Ecto neural progenitor cell (in vitro differentiated cells): ENCODE measurements around the gene SYNPO2.

Source experiments
- DNase-seq: peaks from one replicate; pipeline ENCODE4 v3.0.0-alpha.2; 2018; ENCODE audit warnings: low spot score

Gene SYNPO2

DNA sequence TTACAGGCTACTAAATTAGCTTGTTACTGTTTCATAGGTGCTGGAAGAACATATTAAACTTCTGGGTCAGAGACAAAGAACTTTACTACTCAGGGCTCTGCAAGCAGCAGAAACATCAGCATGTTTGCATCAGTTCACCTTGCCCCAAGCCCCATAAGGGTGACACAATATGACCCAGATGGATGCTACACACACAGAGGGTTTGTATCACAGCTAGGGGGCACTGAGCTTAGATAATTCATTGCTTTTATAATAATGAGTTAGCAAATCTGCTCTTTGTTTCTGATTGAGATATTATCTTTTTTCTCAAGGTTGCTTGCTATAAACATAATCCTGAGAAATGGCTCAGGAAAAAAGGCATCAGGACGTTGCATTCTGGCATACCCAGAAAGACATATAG lies 4.8 kb upstream of the SYNPO2 start:
- DNase-seq: no peak

DNA sequence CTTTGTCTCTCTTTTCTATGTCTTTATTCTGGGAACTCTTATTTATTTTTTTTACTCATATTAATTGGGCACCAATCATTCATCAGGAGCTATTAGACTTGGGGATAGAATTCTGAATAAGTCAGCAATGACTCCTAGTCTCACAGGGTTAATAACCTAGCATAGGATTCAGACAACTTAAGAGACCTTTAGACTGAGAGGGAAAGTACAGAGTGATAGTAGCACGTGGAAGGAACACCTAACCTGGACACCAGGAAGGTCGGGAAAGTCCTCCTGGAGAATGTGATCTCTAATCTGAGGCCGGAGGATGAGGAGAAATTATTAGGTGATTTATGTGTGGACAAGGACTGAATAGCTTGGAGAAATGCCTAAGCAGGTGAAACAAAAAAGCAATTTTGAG lies 3.9 kb upstream of the SYNPO2 start:
- DNase-seq: no peak

DNA sequence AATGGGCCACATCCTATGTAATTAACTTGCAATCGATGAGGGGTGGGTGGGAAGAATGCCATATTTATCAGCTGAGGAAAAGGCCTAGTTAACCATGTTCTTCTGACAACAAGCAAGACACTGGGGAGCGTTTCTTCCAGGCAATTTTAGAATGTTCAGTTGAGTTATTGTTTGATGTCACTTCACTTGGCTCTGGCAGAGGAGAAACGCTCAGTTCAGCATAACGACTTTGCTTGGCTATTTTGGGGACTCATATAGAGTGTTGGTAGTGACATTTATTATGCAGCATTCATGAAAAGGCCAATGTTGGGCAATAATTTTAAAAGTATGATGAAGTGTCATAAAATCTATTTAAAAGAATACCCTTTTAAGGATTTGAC lies 648 bp downstream of the SYNPO2 start:
- no peak for DNase-seq

DNA sequence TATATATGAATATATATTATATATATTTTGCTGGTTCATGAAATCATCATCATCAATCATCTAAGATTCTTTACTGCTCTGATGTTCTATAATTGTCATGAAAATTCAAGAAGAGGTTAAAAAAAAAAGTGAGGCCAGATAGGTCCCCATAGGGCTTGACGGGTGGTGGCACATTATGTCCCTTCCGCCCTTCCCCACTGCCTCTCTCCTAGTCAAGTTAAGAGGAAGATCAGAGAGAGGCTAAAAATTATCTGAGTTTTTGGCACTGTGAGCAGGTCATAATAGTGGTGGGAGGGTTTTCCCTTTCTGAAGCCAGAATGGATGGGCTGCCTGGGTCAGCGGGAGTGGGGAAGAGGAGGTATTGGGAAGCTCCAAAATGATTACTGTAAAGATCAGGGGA lies 5.4 kb downstream of the SYNPO2 start:
- no peak for DNase-seq

DNA sequence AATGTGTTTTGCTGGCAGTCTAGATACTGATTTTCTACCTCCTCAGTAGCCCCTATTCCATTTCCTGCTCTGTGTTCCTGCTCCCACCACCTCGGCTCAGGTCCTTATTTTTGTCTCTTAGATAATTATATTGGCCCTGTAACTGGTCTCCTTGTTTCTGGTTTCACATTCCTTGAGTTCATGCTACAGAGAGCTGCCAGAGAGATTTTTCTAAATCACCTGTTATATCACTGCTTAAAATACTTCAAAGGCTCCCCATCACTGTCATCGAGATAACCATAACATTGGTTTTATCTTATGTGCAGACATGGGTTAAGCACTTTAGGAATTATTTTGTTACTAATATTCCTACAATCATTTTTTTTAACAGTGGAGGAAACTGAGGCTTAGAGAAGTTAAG lies 9.6 kb downstream of the SYNPO2 start:
- no peak for DNase-seq

DNA sequence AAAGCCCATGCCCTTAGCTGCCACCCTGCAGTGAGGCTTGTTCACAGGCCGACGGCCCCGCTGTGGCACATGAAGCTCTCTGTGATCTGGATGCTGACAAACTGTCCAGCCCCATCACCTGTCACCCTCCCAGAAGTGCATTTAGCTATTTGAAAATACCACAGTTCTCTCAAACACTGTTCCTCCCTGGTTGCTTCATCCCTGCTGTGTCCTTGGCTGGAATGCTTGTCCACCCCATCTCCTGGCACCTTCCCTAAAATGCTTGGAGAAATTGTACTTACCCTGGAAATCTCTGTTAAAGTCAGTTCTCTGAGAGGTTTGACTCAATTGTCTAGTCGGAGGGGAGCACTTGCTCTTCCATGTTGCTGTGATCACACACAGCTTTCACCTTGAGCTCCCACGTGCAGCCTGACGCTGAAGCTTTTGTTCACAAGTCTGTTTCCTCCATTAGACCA lies 10.1 kb downstream of the SYNPO2 start:
- DNase-seq: no peak

DNA sequence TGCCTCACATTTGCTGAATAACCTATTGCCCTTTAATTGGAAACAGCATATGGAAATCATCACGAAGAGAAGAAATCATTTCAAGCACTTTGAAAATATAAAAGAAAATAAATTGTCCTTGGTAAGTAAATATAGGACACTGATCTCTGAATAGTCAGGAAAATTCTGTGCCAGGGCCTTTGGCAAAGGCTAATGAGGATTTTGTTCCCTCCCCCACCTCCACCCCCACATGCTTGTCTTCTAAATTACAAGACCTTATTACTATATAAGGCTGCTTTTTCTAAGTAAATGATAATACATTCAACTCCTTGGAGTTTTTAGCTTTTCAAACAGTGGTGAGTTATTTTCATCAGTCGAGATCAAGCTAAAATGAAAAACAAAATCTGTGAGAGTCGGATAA lies 15.8 kb downstream of the SYNPO2 start:
- no peak for DNase-seq

DNA sequence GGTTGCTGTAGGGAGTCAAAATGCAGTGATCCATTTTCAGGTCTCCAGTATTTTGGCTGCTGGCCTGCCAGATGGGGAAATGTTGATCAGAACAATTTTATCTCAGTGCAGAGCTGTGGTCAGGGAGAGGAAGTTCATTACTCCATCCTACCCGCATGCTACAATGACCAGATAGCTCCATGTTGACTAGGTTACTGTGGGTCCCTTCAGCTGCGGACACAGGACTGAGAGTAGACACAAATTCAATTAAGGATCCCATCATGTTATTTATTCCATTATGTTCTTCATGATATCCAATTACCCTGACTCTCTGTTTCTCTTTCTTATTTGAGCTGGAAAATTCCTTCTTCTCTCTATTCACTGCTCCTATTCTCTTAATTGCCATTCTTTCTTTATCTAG lies 16.3 kb downstream of the SYNPO2 start:
- DNase-seq: no peak

DNA sequence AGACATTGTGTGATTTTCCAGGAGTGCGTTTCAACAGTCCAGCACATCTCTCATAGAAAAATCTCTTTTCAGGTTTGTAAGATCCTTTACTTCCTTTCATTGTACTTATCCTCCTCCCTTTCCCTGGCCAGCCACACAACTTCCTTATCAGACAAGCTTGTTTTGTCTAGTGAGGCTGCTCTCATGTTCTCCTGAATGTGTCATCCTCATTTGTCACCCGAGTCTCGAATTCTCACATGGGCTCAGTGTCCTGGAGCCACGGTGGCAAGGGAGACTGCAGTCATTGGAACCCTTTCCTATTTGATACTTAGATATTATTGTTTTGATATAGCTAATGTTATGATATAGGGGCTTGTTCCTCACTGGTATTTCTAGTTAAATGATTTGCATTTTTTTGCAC lies 16.9 kb downstream of the SYNPO2 start:
- no peak for DNase-seq

DNA sequence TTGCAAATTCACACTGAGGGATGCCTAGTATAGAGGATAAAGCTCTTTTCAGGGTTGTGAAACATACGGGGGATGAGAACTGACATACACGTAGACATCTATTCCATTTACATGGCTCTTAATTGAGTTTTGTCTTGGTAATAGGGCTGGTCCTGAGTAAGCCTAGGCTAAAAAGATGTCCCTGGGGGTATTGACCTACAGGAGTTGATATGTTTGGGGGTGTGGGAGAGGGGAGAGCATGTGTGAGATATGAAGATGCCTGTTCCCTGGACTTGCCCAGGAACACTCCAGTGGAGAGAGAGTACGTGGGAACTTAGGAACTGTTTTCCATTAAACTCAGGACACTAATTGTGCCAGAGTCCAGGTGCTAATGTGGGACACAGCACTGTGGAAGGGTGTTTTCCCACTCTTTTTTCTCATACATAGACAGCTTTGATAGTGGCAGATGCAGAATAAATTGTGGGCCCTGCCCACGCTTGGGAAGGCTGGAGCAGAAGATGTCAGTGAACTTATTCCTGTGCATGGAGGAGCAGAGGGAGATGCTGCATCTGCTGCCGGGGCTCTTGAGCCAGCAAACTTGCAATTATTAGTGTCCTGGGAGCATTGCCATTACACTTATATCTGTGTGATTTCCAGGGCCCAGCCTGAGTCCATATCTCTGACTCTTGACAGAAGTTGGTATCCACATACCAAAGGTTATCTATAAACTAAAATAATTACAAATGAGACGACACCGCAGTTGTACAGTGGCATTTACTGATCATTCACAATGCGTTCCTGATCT lies 20.7 kb downstream of the SYNPO2 start:
- no peak for DNase-seq

DNA sequence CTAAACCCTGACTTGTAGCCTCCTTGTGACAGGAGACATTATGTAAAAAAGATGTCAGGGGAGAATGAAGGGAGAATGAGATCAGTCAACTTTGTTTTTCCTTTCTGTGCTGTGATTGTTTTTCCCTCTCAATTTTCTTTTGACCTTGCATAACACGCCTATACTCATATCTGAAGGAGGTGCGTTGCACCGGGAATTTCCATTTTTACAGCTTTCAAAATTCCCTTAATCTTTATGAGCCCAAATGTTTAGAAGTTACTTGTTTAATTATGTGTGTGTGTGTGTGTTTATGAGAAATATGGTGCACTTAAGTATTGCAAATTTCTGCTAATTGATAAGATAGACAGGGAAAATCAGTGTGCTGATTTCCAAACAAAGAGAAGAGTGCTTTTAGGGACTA lies 21.6 kb downstream of the SYNPO2 start:
- DNase-seq: no peak

DNA sequence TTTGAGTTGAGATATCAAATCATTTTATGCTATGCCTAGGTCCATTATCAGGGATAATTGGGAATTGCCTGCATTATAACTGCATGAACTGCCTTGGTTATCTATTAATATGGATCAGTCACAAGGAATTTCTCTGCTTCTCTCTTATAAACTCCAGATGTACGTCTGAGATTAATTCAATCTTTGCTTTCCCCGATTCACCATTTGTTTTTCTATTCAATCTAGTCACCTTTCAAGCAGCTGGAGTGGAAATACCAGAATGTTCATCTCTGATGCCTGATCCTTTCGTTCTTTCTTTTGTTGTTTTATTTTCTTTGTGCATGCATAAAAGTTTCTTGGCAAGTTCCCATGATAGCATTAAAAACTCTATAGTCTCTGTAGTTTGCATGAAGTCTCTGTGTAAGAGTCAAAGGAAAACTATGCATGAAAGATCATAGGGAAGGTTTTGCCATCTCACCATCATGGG lies 22.6 kb downstream of the SYNPO2 start:
- no peak for DNase-seq

DNA sequence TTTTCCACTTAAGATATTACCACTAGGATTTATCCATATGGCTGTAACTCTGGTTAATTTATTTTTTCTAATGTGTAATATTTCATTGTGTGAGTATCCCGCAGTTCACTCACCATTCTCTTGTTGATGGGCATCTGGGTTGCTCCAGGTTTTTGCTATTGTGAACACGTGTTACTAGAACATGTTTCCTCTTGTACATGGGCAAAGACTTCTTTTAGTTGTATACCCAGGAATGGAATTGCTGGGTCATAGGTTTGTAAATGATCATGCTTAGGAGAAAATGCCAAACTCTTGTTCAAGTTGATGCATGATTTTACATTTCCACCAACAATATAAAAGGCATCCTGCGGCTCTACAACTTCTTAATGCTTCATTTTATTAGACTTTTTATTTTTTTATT lies 26.8 kb downstream of the SYNPO2 start:
- DNase-seq: no peak

DNA sequence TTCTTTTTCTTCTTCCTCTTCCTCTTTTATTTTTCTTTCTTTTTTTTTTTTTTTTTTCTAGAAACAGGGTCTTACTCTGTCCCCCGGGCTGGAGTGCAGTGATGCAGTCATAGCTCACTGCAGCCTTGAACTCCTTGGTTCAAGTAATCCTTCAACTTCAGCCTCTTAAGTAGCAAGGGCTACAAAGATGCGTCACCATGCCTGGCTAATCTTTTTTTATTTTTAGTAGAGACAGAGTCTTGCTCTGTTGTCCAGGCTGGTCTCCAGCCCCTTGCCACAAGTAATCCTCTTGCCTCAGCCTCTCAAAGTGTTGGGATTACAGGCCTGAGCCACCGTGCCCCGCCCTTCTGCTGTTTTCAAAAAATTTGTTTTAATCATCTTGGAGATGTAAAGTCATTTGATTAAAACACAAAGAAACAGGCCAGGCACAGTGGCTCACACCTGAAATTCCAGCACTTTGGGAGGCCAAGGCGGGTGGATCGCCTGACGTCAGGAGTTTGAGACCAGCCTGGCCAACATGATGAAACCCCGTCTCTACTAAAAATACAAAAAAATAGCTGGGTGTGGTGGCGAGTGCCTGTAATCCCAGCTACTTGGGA lies 28.1 kb downstream of the SYNPO2 start:
- DNase-seq: no peak

DNA sequence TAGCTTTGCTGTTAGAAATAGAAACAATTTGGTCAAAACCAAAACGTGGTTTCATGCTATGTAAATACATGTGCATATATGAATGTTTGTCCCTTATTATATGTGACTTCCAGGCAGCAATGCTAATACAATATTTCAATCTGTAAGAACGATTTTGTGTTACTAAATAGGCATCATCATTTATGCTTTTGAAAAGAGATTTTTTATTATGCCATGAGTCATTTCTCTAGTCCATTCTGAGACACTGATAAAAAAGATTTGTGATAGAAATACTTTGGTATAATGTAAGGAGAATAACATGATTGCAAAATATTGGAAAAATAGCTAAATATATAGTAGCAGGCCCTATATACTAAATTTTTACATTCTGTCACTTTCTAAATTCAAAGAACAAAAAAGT lies 28.9 kb downstream of the SYNPO2 start:
- no peak for DNase-seq

DNA sequence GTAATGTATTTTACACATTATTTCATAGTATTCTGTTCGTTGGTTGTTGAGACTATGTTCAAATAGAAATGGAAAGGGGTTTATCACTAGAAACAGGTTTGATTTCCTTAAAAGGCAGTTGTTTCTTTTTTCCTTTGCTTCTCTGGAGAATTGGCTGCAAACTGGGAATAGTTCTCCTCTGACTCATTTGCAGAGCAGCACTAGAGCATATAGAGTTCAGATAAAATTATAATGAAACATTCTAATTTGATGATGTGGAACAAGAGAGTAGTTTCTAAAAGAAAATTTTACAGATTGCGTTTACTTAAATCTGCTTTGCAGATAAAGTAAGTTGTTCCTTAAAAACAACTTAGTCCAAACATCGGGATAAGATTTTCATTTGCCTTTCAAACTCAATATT lies 29.7 kb downstream of the SYNPO2 start:
- DNase-seq: no peak

DNA sequence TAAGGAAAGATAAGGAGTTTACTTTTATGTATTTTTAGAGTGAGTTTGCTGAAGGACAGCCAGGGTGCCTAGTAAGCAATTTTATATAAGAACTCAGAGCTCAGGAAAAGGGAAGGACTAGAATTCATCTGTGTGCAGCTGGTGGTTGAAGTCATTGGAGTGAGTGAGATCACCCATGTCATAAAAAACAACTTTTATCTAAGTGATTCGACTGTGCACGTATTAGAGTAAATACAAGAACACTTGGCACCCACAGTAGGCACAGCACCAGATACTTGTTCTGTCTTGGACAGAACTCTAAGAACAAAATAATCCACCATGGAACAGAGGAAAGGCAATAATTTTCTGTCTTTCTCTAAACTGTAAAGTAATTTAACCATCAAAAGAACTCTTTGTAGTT lies 31.6 kb downstream of the SYNPO2 start:
- DNase-seq: no peak

DNA sequence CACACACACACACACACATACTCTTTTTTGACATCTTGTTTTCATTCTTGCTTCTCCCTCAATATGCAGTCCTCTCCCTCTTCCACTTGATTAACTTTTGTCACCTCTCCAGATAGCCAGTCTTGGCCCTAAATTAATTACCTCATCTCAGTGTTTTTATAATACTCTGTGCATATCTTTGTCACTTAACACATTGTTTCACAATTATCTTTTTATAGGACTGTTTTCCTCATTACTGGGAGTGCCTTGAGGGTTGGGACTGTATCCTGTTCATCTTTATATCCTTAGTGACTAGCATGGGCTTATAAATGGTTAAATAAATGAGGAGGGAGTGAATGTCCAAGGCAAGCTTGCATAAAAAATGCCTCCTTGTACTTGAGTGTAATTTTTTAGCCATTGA lies 33.1 kb downstream of the SYNPO2 start:
- DNase-seq: no peak

DNA sequence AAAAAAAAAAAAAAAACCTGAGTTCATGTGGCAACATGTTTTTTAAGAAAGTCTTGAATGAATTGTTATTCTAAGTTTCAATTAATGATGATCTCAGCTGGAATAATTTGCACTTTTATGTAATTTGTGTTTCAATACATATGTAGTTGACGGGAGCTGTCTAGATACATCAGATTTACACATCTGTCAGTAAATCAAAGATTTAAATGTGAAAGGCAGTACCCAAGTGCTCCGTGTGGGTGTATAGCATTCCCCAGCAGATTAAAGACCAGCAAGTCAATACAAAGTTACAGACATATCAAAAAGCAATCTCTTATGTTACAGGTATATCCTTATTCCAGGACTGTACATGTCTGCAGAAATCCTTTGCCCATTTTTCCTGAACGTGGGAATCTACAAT lies 35.2 kb downstream of the SYNPO2 start:
- DNase-seq: no peak

DNA sequence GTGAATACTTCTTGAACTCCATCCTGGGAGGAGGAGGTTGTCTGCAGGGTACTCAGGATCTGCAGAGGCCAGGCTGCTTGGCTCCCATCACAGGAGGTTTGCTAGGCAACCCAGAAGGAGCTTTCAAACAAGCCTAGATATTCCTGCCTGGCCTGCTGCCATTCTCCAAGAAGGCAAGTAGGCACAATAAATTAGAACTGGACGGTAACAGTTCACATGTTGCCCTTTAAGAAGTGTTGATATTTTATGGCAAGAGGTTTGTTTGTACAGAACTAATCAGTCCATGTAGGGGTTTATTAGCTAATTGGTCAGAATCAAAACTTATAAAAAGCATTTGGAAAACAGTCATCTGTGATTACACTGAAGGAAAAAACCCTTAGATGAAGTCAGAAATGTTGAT lies 39.3 kb downstream of the SYNPO2 start:
- no peak for DNase-seq

DNA sequence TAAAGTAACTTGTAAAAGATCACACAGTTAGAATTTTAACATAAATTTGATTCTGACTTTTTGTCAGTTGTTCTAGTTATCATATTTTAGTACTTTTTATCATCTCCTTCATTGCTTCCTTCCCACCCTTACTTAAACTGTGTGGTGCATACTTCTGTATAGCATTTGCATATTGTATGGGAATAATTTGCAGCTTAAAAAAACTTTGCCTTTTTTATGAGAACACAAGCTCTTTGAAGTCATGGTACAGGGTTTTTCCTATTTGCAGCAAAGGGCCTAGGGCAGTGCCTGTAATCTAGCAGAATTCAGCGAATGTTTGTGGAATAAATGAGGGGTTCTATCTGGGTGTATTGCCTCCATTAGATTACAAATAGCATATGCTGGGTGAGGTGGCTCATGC lies 41.6 kb downstream of the SYNPO2 start:
- no peak for DNase-seq

DNA sequence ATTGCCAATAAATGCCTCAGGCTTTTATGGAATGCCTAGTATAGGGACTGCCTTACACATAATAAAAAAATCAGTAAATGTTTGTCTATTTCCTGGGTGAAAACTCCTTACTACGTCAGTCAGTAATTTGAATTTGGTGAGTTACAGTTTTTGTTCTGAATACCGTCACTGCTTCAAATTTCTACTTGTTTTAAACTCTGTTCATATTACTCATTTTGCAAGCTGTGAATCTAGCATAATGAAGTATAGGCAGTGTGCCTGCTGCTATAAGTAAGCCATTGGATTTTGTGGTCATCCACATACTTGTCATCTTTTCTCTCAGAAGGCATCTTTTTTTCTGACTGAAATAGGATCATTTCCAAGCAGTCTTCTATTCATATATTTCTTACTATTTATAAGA lies 43.1 kb downstream of the SYNPO2 start:
- no peak for DNase-seq

DNA sequence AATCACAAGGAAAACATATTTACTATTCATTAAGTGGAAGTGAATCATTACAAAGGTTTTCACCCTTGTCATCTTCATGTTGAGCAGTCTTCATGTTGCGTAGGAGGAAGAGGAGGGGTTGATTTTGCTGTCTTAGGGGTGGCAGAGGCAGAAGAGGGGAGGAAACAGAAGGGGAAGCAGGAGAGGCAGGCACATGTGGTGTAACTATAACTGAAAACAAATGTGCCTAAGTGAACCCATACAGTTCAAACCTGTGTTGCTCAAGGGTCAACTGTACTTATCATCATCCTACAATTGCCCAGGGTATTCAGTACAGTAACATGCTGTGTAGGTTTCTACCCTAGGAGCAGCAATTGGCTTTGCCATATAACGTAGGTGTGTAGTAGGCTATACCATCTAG lies 47.2 kb downstream of the SYNPO2 start:
- DNase-seq: no peak

DNA sequence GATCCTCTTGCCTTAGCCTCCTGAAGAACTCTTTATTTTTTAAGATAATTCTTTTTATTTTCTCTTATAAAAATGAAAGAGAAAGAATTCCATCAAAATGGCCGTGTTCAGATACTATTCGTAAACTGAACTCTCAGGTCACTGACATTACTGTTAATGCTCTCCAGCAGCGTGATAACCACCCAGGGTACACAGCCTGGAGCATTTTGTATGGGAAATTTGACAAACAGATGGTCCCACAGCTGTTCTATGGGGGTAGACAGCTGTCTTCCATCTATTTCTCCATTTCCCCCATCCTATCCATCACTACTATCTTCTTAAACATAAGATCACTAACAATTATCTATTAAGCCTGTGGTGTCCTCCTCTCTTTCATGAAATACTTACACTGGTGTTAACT lies 47.8 kb downstream of the SYNPO2 start:
- DNase-seq: no peak
